GM12891 (cell line): ENCODE data around the gene MAPK8IP2.

Experiments
- PAX5 ChIP-seq: IDR thresholded peaks from 2 replicates; pipeline ENCODE4 v1.6.1; 2011; ENCODE audit warnings: low read length, moderate library complexity, mild to moderate bottlenecking; ENCODE audit not compliant: insufficient read depth, severe bottlenecking
- POLR2A ChIP-seq: IDR thresholded peaks from 2 replicates; pipeline ENCODE4 v1.6.1; 2011; ENCODE audit warnings: low read depth, low read length, control low read depth
- POLR2AphosphoS5 ChIP-seq: IDR thresholded peaks from 2 replicates; pipeline ENCODE4 v1.6.1; 2011; ENCODE audit warnings: low read depth, low read length, control low read depth
- SPI1 ChIP-seq: IDR thresholded peaks from 2 replicates; pipeline ENCODE4 v1.6.1; 2011; ENCODE audit warnings: low read depth, low read length, control low read depth
- TAF1 ChIP-seq: IDR thresholded peaks from 2 replicates; pipeline ENCODE4 v1.6.1; 2011; ENCODE audit warnings: low read depth, low read length, control low read depth

GRCh38 chr22:50570861-50571260 lies 29.7 kb upstream of the MAPK8IP2 start:
- TF ChIP-seq POLR2A (no peak), POLR2AphosphoS5 (no peak), TAF1 (no peak), SPI1 (no peak), PAX5 (no peak)
